Lower leg skin (tissue), 4 donors: Measurements from ENCODE around the gene SPSB3. TPM values are rescaled to one million over a fixed set of nuclear protein-coding genes. Genes with fewer than 3 reads are reported as not detected.

Experiments
- DNase-seq, 2 donors: peaks; one replicate each; pipeline ENCODE4 v3.0.0-alpha.2; 2019; ENCODE audit warnings: low spot score in 2 of 2
- H3K4me3 ChIP-seq: fragments of 200-600 bp; sonication (generic); 2 replicates; pipeline ENCODE4 v1.5.1; 2017; ENCODE audit warnings: mild to moderate bottlenecking, low read depth; ENCODE audit not compliant: poor library complexity, severe bottlenecking
- CTCF ChIP-seq, 3 donors: fragments of 450-650 bp; IDR thresholded peaks; one replicate each; pipeline ENCODE4 v1.5.1; 2016; ENCODE audit warnings: antibody characterized with exemption in 3 of 3, mild to moderate bottlenecking in 3 of 3, moderate library complexity in 2 of 3
- POLR2A ChIP-seq, 2 donors: fragments of 450-650 bp; IDR thresholded peaks; one replicate each; pipeline ENCODE4 v1.6.1; 2016 to 2017; ENCODE audit warnings: antibody characterized with exemption in 2 of 2, mild to moderate bottlenecking in 1 of 2, moderate library complexity in 1 of 2
- WGBS, 2 donors: methylation state at CpG; one replicate each; pipeline ENCODE4 v1.1.5; 2018; 5-methylcytosine and 5-hydroxymethylcytosine counted together
- intact Hi-C: fragments of 100-400 bp; cut with DNase I; formaldehyde crosslinking; loops from one replicate; pipeline ENCODE4 v1.15.0; 2023; ENCODE audit warnings: low total_unique reads
- total RNA-seq, 4 donors: library from RNA; depleted of rRNA; stranded (reverse); fragments of >200 nt; gene quantifications; one replicate each; pipeline ENCODE4 v1.1.0, GENCODE V29; 2016

The SPSB3 gene
- total RNA-seq, 4 donors from 2014 or later, result 146 to 238 (median 172) TPM

GRCh38 chr16:1762196-1762878 is 20.0 kb downstream of the SPSB3 start:
- DNase-seq, result no peak
- TF ChIP-seq POLR2A (IDR thresholded peaks at IDR 0.05) (no peak), CTCF (IDR thresholded peaks at IDR 0.05) (no peak)
- intact Hi-C loops, result no loop called here
- WGBS, 2 donors, result 87 to 89% methylated on average over 23 to 29 of the region's 30 CpGs
- no peak overlapping the region for H3K4me3 ChIP-seq

DNA sequence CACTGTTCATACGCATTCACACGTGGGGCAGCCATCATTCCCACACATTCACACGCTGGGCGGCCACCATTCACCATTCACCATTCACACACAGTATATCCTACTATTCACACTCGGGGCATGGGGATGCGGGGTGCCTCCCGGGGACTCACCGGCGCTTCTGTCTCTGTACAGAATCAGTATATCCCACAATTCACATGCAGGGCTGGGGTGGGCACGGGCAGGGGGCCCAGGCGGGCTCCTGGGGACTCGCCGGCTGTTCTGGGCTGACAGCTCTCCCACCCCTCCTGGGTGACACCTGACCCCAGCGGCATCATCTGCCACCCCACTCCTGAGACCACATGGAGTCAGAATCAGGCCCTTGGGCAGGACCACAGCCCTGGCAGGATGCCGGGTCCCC is 20.6 kb downstream of the SPSB3 start:
- no peak for DNase-seq
- intact Hi-C loops, result no loop called here
- 92 to 97% methylated on average over 14 to 15 of the region's 15 CpGs for WGBS, 2 donors
- H3K4me3 ChIP-seq, result no peak overlapping the region
- TF ChIP-seq POLR2A (IDR thresholded peaks at IDR 0.05), result no peak
- TF ChIP-seq CTCF (IDR thresholded peaks at IDR 0.05), result no peak

DNA sequence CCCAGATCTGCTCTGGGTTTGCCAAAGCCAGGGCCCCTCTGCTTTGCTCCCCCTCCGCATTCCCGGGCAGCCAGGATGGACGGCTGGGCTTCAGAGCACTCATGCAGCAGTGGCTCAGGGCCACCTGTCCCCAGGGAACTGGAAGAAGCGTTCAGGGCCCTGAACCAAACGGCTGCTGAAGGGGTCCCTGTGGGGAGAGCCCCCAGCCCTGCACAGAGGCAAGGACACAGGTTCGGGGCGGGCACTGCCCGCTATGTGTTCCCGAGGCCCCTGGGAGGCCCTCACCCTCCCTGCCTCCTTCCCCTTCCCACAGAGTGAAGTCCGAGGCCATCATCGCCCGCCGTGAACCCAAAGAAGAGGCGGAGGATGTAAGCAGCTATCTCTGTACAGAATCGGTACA is 21.5 kb downstream of the SPSB3 start:
- intact Hi-C loops, result no loop called here
- WGBS, 2 donors, result 91 to 97% methylated on average over 10 to 15 of the region's 15 CpGs
- DNase-seq, result no peak
- no peak overlapping the region for H3K4me3 ChIP-seq
- TF ChIP-seq CTCF (IDR thresholded peaks at IDR 0.05) (no peak), POLR2A (IDR thresholded peaks at IDR 0.05) (no peak)

GRCh38 chr16:1759511-1759910 is 22.9 kb downstream of the SPSB3 start:
- DNase-seq, result no peak
- TF ChIP-seq POLR2A (IDR thresholded peaks at IDR 0.05), result no peak
- no peak for TF ChIP-seq CTCF (IDR thresholded peaks at IDR 0.05)
- no peak overlapping the region for H3K4me3 ChIP-seq
- 92 to 93% methylated on average over 15 to 20 of the region's 21 CpGs for WGBS, 2 donors
- intact Hi-C loops, result no loop called here

DNA sequence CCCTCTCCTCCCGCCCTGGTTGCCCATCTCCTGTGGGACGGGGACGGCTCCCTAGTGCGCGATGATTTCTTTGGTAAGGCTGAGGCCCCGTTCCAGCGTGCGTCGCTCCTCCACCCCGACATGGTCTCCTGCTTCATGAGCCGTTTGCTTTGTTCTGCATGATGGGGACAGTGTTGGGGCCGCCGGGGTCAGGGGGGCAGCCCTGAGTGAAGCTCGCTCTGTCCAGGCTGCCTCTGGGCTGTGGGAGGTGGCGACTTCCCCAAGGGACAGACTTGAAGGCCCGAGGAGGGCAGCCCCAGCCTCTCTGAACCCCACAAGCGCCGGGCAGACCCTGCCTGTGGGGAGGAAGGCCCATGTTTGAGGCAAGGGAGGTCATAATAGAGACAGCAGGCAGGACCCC is 23.4 kb downstream of the SPSB3 start:
- H3K4me3 ChIP-seq, result no peak overlapping the region
- no peak for DNase-seq
- 94 to 97% methylated on average over 18 of the region's 18 CpGs for whole genome bisulfite sequencing, 2 donors
- intact Hi-C loops, result no loop called here
- TF ChIP-seq POLR2A (IDR thresholded peaks at IDR 0.05) (no peak), CTCF (IDR thresholded peaks at IDR 0.05) (no peak)
